ENCODE measurements around the gene SLC2A8.

DNA sequence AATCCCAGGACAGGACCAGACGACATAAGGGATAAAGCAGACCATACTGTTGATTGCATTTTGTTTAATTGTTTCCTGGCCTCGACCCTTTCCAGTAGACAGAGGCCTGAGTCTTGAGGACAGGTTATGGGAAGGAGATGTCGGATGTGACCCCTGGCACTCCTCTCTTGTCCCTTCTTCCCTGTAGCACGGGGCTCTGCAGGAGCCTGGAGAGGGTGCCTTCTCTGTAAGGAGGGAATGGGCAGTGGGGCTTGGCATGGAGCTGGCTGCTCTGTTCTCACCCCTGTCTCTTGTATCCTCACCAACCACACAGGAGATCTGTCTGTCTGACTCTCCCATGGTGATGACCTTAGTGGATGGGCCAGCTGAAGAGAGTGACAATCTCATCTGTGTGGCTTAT, 40.1 kb upstream of the SLC2A8 start:
- TF ChIP-seq, protein P1, sequence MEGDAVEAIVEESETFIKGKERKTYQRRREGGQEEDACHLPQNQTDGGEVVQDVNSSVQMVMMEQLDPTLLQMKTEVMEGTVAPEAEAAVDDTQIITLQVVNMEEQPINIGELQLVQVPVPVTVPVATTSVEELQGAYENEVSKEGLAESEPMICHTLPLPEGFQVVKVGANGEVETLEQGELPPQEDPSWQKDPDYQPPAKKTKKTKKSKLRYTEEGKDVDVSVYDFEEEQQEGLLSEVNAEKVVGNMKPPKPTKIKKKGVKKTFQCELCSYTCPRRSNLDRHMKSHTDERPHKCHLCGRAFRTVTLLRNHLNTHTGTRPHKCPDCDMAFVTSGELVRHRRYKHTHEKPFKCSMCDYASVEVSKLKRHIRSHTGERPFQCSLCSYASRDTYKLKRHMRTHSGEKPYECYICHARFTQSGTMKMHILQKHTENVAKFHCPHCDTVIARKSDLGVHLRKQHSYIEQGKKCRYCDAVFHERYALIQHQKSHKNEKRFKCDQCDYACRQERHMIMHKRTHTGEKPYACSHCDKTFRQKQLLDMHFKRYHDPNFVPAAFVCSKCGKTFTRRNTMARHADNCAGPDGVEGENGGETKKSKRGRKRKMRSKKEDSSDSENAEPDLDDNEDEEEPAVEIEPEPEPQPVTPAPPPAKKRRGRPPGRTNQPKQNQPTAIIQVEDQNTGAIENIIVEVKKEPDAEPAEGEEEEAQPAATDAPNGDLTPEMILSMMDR (IDR thresholded peaks at IDR 0.05 in 4 of 5, conservative IDR thresholded peaks at IDR 0.05 in 1 of 5), result no peak
- no peak for TF ChIP-seq POLR2A (IDR thresholded peaks at IDR 0.05)
